Measurements from ENCODE around the gene TEX19.

The TEX19 gene

DNA sequence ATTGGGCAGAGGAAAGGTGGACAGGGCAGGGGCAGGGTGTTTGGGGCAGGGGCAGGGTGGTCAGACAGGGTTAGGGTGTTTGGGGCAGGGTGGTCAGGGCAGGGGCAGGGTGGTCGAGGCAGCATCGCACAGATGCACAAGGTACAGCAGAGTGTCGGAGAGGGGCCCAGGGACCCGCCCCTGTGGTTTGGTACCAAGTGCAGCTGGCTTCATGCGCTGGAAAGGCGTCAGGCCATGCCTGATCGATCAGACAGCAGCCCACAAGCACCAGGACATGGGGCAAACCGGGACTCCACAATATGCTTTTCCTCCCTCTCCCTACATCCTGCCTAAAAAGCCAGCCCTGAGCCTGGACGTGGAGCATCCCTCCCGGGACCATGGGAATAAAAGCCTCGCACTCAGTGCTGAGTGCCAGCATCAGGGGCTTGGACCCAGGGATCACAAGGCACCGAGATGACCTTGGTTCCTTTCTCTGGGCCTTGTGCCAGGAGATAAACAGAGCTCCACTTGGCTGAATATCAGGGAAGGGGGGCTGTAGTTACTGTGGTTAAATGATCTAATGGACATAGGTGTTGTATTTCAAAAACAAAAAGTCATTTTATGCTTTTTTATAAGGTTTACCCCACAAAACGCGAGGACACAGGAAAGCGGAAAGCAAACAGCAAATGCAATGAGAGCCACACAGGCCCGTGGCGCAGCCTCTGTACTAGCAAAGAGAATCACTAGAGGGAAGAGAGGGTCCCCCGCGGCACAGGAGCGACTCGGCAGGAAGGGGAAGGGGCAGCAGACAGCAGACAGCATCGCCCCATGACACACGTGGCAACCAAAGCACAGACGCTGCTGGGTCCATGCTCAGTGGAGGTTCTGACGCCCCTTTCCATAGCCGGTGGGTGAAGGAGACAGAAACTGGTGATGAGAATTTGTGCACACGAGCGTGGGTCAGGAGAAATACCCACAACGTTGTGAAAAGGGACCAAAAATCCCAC, 53.8 kb downstream of the TEX19 start:
- no peak for DNase-seq
- intact Hi-C loops (cut with DNase I): loop anchor here (5.0 kb wide), 1 partner anchor 61 kb away; no protein-coding TSS in a partner anchor
